ENCODE measurements around the gene SMARCA2. TPM values are rescaled to one million over a fixed set of nuclear protein-coding genes. Genes with fewer than 3 reads are reported as not detected.

SMARCA2 gene
- polyA plus RNA-seq, 1 donor from 2014 or later = 150 TPM

GRCh38 chr9:2152966-2153629 lies 138.0 kb downstream of the SMARCA2 start:
- Histone ChIP-seq H3K4me2 (ENCODE audit: low read length) (no peak overlapping the region), H3K27me3 (ENCODE audit: insufficient read depth, low read depth, low read length) (no peaks in the 10 kb centered on the region), H3K9me2 (ENCODE audit: insufficient read depth, low read length) (no peaks in the 10 kb centered on the region), H3F3A (ENCODE audit: insufficient read depth, low read length, poor library complexity, severe bottlenecking) (no peaks in the 10 kb centered on the region), H3K9me3 (ENCODE audit: low read length) (peaks cover 2% of the 10 kb centered on the region), H2AFZ (ENCODE audit: low read depth, low read length) (no peak overlapping the region), H3K79me2 (replicated peaks; ENCODE audit: insufficient read depth, low read length) (no peaks in the 10 kb centered on the region), H3K36me3 (ENCODE audit: insufficient read depth, low read length) (peaks cover 4% of the 10 kb centered on the region), H3K27ac (ENCODE audit: low read length) (no peak overlapping the region), H3K4me3 (ENCODE audit: low read length) (no peak overlapping the region), H4K20me1 (ENCODE audit: insufficient read depth) (no peaks in the 10 kb centered on the region), H3K9ac (ENCODE audit: low read length) (no peak overlapping the region)
- TF ChIP-seq, protein P1, sequence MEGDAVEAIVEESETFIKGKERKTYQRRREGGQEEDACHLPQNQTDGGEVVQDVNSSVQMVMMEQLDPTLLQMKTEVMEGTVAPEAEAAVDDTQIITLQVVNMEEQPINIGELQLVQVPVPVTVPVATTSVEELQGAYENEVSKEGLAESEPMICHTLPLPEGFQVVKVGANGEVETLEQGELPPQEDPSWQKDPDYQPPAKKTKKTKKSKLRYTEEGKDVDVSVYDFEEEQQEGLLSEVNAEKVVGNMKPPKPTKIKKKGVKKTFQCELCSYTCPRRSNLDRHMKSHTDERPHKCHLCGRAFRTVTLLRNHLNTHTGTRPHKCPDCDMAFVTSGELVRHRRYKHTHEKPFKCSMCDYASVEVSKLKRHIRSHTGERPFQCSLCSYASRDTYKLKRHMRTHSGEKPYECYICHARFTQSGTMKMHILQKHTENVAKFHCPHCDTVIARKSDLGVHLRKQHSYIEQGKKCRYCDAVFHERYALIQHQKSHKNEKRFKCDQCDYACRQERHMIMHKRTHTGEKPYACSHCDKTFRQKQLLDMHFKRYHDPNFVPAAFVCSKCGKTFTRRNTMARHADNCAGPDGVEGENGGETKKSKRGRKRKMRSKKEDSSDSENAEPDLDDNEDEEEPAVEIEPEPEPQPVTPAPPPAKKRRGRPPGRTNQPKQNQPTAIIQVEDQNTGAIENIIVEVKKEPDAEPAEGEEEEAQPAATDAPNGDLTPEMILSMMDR (IDR thresholded peaks at IDR 0.05; ENCODE audit: poor library complexity, severe bottlenecking) = no peak
- TF ChIP-seq MXI1 (conservative IDR thresholded peaks at IDR 0.05; ENCODE audit: poor library complexity, severe bottlenecking) (no peak), RAD21 (conservative IDR thresholded peaks at IDR 0.05) (no peak), TAF1 (IDR thresholded peaks at IDR 0.05; ENCODE audit: low read depth) (no peak), EP300 (conservative IDR thresholded peaks at IDR 0.05; ENCODE audit: poor library complexity, severe bottlenecking) (no peak), EZH2 (IDR thresholded peaks at IDR 0.05; ENCODE audit: borderline replicate concordance, insufficient read depth, low read length, poor library complexity, severe bottlenecking) (no peak), SMC3 (conservative IDR thresholded peaks at IDR 0.05; ENCODE audit: poor library complexity) (no peak), POLR2AphosphoS5 (IDR thresholded peaks at IDR 0.05) (no peak)
- TF ChIP-seq, protein P2, sequence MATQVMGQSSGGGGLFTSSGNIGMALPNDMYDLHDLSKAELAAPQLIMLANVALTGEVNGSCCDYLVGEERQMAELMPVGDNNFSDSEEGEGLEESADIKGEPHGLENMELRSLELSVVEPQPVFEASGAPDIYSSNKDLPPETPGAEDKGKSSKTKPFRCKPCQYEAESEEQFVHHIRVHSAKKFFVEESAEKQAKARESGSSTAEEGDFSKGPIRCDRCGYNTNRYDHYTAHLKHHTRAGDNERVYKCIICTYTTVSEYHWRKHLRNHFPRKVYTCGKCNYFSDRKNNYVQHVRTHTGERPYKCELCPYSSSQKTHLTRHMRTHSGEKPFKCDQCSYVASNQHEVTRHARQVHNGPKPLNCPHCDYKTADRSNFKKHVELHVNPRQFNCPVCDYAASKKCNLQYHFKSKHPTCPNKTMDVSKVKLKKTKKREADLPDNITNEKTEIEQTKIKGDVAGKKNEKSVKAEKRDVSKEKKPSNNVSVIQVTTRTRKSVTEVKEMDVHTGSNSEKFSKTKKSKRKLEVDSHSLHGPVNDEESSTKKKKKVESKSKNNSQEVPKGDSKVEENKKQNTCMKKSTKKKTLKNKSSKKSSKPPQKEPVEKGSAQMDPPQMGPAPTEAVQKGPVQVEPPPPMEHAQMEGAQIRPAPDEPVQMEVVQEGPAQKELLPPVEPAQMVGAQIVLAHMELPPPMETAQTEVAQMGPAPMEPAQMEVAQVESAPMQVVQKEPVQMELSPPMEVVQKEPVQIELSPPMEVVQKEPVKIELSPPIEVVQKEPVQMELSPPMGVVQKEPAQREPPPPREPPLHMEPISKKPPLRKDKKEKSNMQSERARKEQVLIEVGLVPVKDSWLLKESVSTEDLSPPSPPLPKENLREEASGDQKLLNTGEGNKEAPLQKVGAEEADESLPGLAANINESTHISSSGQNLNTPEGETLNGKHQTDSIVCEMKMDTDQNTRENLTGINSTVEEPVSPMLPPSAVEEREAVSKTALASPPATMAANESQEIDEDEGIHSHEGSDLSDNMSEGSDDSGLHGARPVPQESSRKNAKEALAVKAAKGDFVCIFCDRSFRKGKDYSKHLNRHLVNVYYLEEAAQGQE (IDR thresholded peaks at IDR 0.05; ENCODE audit: borderline replicate concordance) = no peak

DNA sequence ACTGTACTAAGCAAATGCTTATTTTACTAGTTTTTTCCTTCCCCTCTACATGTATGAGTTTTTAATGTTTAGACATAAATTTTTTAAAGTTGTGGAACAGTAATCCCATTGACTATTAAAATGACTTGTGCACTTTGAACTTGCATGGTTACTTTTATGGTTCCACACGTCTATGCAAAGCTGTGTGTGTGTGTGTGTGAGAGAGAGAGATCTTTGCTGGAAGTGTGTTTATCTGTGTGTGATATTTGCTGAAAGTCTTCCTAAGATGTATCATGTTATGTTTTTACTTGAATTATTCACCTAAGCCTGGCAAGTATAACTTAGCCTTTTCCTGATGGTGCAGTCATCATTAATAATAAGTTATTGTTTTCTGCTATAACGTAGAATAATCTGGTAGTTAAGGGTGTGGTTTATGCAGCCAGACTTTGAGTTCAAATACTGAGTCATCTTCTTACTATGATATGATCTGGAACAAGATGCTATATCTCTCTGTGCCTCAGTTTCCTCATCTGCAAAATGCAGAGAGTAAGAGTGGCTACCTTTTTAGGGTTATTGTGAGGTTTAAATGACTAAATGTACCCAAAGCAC lies 138.6 kb downstream of the SMARCA2 start:
- no peak for TF ChIP-seq TAF1 (IDR thresholded peaks at IDR 0.05; ENCODE audit: low read depth)
- TF ChIP-seq, protein P1 (IDR thresholded peaks at IDR 0.05; ENCODE audit: poor library complexity, severe bottlenecking) = no peak
- TF ChIP-seq RAD21 (conservative IDR thresholded peaks at IDR 0.05) = no peak
- no peak for TF ChIP-seq SMC3 (conservative IDR thresholded peaks at IDR 0.05; ENCODE audit: poor library complexity)
- no peak for TF ChIP-seq MXI1 (conservative IDR thresholded peaks at IDR 0.05; ENCODE audit: poor library complexity, severe bottlenecking)
- no peak for TF ChIP-seq EZH2 (IDR thresholded peaks at IDR 0.05; ENCODE audit: borderline replicate concordance, insufficient read depth, low read length, poor library complexity, severe bottlenecking)
- TF ChIP-seq, protein P2 (IDR thresholded peaks at IDR 0.05; ENCODE audit: borderline replicate concordance) = no peak
- no peak for TF ChIP-seq EP300 (conservative IDR thresholded peaks at IDR 0.05; ENCODE audit: poor library complexity, severe bottlenecking)
- no peak for TF ChIP-seq POLR2AphosphoS5 (IDR thresholded peaks at IDR 0.05)

More for the DNA sequence above, 138.6 kb downstream of the SMARCA2 start:
- Histone ChIP-seq H3K36me3 (ENCODE audit: insufficient read depth, low read length) (peaks cover 4% of the 10 kb centered on the region), H3K4me2 (ENCODE audit: low read length) (no peak overlapping the region), H4K20me1 (ENCODE audit: insufficient read depth) (no peaks in the 10 kb centered on the region), H3K4me3 (ENCODE audit: low read length) (no peak overlapping the region), H3K9me2 (ENCODE audit: insufficient read depth, low read length) (no peaks in the 10 kb centered on the region), H3K9ac (ENCODE audit: low read length) (no peak overlapping the region), H3K79me2 (replicated peaks; ENCODE audit: insufficient read depth, low read length) (peaks cover 5% of the 10 kb centered on the region), H3K9me3 (ENCODE audit: low read length) (peaks cover 2% of the 10 kb centered on the region), H2AFZ (ENCODE audit: low read depth, low read length) (no peak overlapping the region), H3F3A (ENCODE audit: insufficient read depth, low read length, poor library complexity, severe bottlenecking) (peaks cover under 1% of the 10 kb centered on the region), H3K27ac (ENCODE audit: low read length) (no peak overlapping the region), H3K27me3 (ENCODE audit: insufficient read depth, low read depth, low read length) (no peaks in the 10 kb centered on the region)
